AG20443 (cell line): ENCODE results near the gene CDK15.

Source experiments
- DNase-seq: peaks from one replicate; pipeline ENCODE4 v3.0.0; 2012; ENCODE audit warnings: low spot score, mixed read lengths

CDK15 gene

GRCh38 chr2:201908901-201909300 lies 102.6 kb downstream of the CDK15 start:
- no peak for DNase-seq

- no peak for DNase-seq
Observed at GRCh38 chr2:201909348-201909747, 103.0 kb downstream of the CDK15 start.

DNA sequence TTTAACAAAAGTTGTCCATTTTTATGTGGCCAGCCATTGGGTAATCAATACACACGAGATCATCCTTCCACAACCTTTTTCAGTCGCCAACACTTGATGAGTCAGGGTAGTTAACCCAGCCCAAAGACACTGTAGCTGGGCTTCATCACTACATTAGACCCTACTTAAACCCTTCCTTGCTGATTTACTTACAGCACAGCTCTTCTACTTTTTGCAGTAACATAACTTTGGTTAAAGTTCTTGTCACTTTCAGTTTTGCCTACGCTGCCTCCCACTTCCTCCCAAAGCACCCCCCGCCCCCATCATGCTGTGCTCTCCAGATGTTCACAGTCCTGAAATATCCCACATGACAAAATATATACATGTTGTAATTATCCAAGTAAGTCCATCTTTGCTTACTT lies 103.6 kb downstream of the CDK15 start:
- DNase-seq, result peak; percentile 67

DNA sequence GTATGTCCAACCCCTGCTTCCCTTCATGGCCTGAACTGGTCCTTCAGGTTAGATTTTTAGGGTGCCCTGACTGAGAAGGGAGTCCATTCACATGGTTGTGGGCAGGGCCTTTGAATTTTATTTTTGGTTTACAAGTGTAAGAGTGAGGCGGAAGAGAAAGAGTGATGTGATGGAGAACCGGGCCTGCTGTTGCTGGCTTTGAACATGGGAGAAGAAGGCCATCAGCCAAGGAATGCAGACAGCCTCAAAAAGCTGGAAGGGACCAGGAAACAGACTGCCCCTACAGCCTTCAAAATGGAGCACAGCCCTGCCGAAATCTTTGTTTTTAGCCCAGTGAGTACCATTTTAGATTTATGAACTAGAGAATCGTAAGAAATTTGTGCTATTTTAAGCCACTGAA lies 105.0 kb downstream of the CDK15 start:
- no peak for DNase-seq

GRCh38 chr2:201913201-201913600 lies 106.9 kb downstream of the CDK15 start:
- no peak for DNase-seq

- no peak for DNase-seq
Observed at GRCh38 chr2:201915446-201915845, 109.1 kb downstream of the CDK15 start.

- DNase-seq, result no peak
Observed at GRCh38 chr2:201916565-201916964, 110.2 kb downstream of the CDK15 start.

DNA sequence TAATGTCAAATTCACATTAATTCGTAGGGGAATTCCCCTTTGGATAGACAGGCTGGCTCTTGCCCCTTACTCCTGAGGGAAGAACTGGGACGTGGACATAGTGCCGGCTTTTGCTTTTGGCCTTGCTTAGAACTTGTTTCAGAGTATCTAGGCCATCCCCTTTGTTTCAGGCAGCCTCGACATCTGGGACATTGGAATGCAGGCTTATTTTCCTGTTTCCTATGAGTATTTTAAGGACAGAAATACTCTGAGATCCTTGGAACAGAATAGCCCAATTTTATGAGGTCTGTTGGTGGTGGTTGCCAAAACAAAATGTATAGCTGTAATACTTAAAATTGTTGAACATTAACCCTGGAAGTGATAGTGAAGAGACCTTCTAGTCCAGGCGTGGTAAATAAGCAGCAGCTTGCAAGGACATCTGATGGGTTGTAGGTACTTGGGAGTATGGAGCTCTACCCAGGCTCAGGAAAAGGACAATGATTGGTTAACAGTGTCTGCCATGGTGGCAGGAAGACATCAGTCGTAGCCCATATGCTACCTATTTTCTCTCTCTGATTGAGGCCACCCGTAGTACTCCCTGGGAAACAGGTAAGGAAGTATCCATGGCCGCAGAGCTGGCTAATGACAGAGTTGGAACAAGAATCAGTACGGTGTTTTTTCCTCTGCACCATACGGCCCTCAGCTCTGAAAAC lies 112.4 kb downstream of the CDK15 start:
- no peak for DNase-seq

DNA sequence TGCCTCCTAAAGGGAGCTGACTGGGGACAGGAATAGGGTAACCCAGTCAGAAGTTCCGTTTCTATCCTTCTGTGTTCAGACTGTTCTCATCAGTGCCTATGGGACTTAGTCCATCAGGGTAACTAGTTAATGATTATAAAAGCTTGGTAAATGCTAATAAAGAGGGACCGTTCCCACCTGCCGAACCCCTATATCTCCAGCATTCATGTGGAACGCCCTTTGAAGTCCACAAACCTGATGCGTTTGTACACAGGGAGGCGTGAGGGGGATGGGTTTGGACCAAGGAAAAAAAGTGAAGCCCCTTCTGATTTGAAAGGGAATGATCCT lies 112.9 kb downstream of the CDK15 start:
- no peak for DNase-seq

DNA sequence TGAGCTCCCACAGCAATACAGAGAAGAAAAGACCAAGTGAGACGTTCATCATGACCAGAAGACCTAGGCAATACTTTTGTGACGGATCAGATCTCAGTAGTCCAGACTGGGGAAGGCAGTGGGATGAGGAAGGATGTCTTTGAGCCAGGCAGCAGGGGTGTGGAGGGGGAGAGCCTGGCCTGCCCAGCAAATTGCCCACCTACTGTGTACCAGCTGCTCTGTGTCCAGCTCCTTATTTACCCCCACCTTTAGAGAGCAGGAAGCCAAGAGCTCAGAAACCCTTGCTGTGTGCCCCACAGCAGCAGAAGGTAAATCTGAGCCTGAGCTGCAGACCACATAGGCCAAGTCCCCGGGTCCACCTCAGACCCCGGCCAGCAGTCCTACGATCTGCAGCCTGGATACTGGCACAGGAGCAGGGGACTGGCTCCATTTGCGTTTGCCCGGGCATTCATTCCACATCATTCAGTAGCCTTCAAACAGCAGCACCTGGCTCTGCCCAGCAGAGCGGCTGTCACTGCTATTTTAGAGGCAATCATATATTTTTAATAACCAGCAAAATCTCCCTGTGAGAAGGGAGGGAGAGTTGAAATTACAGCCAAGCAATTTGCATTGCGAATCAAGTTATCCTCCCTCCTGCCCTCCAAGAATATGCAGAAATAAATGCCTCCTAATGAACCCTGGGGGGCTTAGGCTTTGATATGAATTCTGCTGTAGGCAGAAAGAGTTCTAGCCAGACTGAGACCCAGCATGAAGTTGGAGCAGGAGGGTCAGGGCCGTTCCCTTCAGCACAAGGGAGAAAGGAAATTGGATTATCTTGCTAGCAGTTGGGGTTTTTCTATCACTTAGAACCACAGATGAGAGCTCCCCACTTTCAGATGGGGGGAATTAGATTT lies 117.3 kb downstream of the CDK15 start:
- no peak for DNase-seq

GRCh38 chr2:201924453-201924852 lies 118.1 kb downstream of the CDK15 start:
- no peak for DNase-seq

GRCh38 chr2:201925056-201925455 lies 118.7 kb downstream of the CDK15 start:
- DNase-seq, result no peak

DNA sequence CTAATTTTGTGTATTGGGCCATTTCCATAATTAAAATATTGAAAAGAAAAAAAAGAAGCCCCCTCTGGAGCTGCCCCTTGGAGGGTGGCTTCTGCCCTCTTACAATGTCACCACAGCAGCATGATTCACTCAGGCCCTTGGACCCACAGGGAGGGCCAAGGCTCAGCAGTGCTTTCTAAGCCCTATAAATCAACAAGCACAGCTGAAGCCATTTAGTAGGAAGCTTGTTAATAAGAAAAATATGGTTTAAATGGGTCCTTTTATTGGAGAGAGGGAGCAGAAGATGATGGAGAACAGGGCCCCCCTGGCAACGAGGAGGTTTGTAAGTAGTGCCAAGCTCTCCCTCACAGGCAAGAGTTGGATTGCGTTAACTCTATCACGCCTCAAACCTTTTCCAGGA lies 119.7 kb downstream of the CDK15 start:
- peak; percentile 40 for DNase-seq

GRCh38 chr2:201928363-201928762 lies 122.0 kb downstream of the CDK15 start:
- DNase-seq, result no peak

GRCh38 chr2:201929281-201930026 lies 123.1 kb downstream of the CDK15 start:
- no peak for DNase-seq

GRCh38 chr2:201930043-201930442 lies 123.7 kb downstream of the CDK15 start:
- DNase-seq, result no peak

DNA sequence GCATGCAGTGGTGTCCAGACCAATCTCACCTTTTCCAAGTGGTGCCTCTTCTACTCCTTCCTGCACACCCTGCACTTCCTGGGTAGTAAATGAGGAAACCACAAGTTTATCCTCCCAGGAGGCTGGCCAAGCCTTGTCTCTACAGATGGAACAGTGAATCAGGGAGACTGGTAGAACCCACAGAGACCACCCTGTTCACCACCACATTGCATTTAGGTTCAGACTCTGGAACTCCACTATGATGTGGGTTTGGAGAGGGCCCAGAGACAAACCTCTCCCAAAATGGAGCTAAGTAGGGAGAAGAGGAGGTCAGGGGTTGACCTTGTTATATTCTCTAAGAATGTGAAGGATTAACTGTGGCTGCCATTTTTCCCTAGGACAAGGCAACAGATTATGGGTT lies 124.5 kb downstream of the CDK15 start:
- DNase-seq, result no peak

- no peak for DNase-seq
Observed at GRCh38 chr2:201931475-201931874, 125.1 kb downstream of the CDK15 start.

- DNase-seq, result peak; percentile 88
Observed at GRCh38 chr2:201931951-201932350, 125.6 kb downstream of the CDK15 start.

DNA sequence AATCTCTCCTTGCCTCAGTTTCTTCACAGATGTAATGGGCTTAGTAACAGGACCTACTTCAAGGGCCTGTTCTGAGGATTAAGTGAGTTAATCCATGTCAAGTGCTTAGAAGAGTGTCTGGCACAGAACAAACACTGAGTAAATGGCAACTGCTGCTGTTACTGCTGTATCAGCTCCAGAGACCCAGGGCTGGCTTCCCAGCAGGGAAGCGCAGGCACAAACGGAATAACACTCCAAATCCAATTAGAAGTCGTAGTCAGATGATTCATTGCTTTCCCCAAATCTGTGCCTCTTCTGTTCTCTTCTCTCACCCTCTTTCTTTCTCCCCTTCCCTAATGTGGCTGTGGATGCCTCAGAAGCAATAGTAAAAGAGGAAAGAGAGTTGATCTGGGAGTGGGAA lies 126.2 kb downstream of the CDK15 start:
- DNase-seq, result peak; percentile 52

DNA sequence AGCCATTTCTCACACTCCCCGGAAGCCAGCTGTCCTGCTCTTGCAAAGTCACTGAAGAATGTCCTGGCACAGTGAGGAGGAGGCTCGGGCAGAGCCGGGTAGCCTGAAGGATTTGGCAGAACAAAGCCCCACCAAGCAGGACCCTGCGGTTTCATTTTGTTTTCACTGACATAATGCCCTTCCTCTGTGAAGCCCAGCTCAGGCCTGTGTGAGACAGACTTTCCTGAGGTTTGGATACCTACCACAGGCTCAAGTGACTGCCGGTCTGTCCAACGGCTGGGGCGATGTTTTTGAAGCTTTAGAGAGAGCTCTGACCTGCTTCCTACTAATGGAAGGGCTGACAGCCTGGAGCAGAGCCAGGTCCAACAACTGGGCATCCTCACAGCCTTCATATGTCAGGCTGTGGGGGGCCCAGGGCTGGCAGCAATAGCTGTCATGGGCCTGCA lies 127.5 kb downstream of the CDK15 start:
- DNase-seq, result peak; percentile 47

DNA sequence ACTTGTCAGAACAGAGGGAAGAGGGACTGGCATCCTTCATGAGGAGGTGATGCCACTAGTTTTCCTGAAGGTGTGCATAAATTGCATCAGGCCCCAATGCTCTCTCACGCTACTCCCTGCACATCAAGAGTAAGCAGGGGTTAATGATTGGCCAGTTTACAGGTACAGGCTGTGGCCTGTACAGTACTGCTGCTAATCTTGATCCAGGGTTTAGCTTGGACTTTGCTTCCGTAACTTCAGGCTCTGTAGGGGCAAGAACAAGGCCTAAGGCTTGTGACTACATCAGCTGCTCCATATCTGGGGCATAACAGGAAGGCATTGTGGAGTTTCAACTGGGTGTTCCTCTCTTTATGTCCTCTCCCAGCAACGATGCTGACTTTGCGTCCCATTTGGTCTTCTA lies 130.5 kb downstream of the CDK15 start:
- no peak for DNase-seq

DNA sequence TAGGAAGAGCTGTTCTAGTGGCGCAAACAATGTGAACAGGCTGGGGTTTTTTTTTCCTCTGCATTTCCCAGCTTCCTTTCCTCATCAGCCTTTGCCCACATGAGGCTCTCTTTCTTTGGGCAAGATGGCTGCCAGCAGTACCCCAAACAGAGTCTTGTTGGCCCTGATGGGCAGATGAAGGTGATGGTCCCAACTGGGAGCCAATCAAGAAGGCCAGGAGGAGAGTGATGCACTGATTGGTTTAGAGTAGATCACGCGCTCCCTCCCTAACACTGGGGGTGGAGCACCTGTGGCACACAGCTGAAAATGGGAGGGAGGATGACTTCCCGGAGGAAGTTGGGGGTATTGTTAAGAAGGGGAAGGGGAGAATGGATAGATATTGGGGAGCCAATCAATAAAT lies 131.0 kb downstream of the CDK15 start:
- no peak for DNase-seq
